Limb (tissue), 2 donors: Measurements from ENCODE around the gene ITGAE.

Experiments
- DNase-seq, 2 donors: peaks; one replicate each; pipeline ENCODE4 v3.0.0-alpha.2; 2016; ENCODE audit errors: extremely low spot score in 2 of 2

ITGAE gene

GRCh38 chr17:3817851-3818605, 17.0 kb upstream of the ITGAE start:
- no peak for DNase-seq

DNA sequence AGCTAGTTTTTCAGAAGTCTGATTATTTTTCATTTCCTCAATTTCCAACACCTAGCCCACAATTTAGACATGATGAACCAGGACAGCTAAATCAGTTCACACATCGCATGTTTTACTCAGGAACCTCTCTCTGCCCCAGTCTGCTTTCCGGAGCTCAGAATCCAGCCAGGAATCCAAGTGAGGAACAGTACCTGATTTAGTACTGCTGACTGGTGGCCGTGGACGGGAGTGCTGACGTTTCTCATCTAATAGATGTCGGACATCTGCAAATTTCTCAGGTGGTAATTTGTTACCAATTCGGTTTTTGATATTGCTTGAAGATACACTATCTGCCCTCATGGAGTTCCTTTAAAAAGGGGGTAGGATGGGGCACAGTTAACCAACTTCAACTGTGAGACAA, 14.9 kb upstream of the ITGAE start:
- no peak for DNase-seq

DNA sequence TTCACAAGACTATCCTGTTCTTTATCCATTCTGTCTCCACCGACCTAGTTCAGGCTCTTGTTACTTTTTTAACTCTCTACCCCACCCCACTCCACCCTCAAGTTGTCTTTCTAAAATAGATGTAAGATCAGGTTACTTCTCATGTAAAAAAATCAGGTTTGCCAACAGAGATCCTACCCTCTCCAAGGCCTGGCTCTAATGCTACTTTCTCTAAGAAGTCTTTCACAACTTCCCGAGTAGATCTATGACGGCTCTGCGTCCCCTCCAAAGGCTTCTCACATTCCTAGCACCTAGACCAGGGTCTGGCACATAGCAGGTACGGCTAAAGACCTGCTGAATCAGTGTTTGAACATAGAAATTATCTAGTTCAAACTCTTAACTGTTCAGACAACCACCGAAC, 14.1 kb upstream of the ITGAE start:
- DNase-seq = no peak

GRCh38 chr17:3814361-3814760, 13.4 kb upstream of the ITGAE start:
- DNase-seq = no peak

DNA sequence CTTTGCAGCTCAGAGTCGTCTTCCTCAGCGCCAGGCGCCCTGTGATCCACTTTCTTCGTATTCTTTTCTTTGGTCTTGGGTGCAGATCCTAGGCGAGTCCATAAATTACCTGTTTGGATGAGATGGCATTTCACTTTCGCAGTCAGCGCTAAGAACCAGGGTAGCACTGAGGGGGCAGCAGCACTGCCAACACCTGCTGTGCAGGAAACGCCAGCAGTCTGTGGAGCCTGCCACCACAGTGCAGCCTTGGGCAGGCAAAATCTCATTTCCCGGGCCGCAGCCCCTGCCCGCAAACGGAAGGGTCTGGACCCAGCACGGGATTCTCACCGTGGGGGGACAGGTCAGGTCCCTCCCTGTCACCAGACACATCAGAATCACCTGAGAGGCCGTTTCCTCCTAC, 12.2 kb upstream of the ITGAE start:
- no peak for DNase-seq

- DNase-seq = no peak
Observed at GRCh38 chr17:3812771-3813170, 11.8 kb upstream of the ITGAE start.

DNA sequence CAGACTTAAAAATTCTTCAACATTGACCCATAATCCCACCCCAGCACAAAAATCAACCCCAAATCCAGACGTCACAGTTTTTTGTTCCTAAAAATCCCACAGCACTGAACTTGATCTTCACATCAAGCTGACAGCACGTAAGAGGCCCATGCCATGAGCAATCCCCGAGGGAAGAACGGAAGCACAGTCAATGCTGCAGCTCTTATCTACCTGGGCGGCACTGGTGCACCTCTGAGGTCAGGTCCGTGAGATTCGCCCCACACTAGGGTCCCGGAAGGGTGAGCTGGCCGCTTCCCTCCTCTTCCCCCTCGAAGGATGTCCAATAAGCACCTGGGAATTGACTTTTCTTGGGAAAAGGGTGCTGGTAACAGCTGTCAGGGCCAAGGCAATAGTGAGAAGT, 11.3 kb upstream of the ITGAE start:
- no peak for DNase-seq

GRCh38 chr17:3810019-3810418, 9.0 kb upstream of the ITGAE start:
- no peak for DNase-seq

DNA sequence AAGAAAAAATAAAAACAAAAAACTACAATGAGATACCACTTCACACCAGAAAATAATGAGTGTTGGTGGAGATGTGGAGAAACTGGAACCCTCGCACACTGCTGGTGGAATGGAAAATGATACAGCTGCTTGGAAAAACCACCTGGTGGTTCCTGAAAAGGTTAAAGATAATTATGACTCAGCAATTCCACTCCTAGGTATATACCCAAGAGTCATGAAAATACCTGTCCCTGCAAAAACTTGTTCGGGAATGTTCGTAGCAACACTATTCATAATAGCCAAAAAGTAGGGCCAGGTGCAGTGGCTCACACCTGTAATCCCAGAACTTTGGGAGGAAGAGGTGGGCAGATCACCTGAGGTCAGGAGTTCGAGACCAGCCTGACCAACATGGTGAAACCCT, 8.1 kb upstream of the ITGAE start:
- DNase-seq = no peak

GRCh38 chr17:3808701-3809100, 7.7 kb upstream of the ITGAE start:
- no peak for DNase-seq

DNA sequence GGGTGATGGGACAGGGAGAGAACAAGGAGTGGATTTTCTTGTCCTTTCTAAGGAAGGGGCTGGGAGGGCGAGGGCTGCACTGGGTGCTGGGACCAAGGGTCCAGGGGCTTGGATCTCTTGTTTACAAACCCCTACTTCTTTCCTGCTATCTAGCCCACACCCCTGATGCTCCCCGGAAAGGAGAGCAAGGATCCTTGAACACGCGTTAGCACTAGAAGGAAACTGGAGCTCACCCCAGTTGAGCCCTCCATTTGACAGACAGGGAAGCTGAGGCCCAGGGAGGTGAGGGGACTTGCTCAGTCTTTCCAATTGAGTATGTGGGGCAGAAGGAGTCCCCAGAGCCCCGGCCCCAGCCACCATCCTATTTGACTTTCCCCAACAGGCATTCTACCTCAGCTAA, 4.6 kb upstream of the ITGAE start:
- no peak for DNase-seq

- DNase-seq = no peak
Observed at GRCh38 chr17:3804503-3804931, 3.5 kb upstream of the ITGAE start.

DNA sequence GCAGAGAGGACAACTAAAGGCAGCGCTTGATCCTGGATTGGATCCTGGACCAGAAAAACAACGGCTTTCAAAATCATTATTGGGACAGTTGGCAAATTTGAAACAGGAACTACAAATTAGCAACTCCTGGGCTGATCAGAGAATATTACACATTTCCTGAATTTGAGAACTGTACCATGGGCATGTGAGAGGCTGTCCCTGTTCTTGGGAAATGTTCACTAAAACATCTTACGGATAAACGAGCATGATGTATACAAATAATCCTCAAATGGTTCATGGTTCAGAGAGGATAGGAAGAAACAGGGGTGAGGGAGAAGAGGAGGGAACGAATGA, 2.3 kb upstream of the ITGAE start:
- DNase-seq = no peak

GRCh38 chr17:3802461-3803307, 1.7 kb upstream of the ITGAE start:
- no peak for DNase-seq

DNA sequence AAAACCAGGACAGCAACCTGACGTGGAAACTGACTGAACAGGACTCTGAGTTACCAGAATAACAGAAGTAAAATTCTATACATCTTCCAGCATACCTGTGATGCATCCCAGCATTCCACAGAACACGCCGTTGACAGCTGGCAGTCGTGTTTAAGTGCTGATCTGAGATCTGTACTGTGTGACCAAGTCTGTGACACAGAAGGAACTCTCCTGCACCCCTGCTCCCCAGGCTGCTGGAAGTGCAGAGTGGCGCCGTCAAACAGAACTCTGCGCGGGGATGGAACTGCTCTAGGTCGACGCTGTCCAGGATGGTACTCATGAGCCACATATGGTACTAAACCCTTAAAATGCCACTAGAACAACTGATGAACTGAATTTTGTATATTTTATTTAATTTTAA, 804 bp upstream of the ITGAE start:
- no peak for DNase-seq

GRCh38 chr17:3801347-3801746, 359 bp upstream of the ITGAE start:
- DNase-seq = no peak

- no peak for DNase-seq
Observed at GRCh38 chr17:3799181-3799945, 1.6 kb downstream of the ITGAE start.

GRCh38 chr17:3798273-3799180, 2.5 kb downstream of the ITGAE start:
- no peak for DNase-seq

GRCh38 chr17:3796822-3797170, 4.2 kb downstream of the ITGAE start:
- DNase-seq = no peak

- DNase-seq = no peak
Observed at GRCh38 chr17:3796110-3796821, 4.7 kb downstream of the ITGAE start.
